NCI-H226 (cell line): ENCODE results near the gene DNAL4.

Source experiments
- DNase-seq: peaks from one replicate; pipeline ENCODE4 v3.0.0-alpha.2; 2015

The DNAL4 gene

DNA sequence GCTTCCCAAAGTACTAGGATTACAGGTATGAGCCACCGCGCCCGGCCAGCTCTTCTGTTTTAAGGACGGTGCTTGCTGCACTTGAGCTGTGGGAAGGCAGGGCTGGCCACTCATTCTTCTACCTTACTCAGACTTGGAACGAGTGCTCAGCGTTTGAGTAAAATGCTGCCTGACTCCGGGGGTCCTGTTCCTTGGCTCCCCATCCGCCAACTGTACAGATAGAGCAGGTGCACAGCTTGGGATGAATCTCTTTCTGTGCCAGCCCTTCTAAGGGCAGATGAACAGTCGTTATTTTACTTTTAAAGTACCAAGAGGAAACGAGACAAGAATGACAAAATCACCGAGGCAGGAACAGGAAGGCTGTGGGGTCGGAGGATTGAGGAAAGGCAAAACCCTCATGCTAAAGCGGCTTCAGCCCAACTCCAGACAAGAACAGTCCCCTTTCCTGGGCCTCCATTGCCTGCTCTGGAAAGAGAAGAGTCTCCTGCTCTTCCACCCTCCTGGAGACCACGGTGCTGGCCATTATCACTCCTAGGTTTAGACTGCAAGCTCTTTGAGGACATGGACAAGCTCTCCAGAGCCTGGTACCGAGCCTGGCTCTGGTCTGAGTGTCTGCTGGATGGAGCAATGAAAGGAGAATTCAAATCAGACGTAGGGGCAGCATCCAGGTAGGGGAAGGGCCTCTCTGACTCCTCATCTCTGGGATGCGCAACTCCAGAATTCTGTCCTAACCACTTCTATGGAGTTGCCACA lies 37.1 kb downstream of the DNAL4 start:
- no peak for DNase-seq

DNA sequence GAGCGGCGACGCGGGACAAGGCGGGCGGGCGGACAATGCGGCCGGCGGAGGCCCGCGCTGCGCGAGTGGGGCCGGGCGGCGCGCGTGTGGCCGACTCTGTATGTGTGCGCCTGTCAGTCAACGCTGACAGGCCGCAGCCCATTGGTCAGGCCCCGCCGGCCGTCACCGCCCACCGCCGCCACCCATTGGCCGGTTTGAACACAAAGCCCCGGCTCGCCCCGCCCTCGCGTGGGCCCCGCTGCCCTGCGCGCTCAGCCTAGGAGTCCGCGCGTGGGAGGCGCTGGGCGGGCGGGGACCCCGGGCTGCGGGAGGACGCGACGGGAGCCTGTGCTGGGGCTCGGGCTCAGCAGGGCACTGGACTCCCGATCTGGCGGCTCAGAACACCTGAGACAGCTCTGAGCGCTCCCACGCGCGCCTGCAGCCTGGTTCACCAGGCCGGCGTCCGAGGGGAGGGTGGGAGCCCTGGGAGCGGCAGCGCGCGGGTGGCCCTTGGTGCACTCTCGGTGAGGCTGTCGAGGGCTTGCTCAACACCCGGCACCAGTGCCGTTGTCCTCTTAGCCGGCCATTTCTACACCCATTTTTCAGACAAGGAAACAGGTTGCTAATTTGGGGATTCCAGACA lies 37.9 kb downstream of the DNAL4 start, which contains the start of gene SUN2:
TSS of gene SUN2 (minus strand) at position 88 of the 622 bp plus-strand sequence. CDS start 3,370 bp downstream, outside the sequence.
- peak; percentile 60 for DNase-seq

DNA sequence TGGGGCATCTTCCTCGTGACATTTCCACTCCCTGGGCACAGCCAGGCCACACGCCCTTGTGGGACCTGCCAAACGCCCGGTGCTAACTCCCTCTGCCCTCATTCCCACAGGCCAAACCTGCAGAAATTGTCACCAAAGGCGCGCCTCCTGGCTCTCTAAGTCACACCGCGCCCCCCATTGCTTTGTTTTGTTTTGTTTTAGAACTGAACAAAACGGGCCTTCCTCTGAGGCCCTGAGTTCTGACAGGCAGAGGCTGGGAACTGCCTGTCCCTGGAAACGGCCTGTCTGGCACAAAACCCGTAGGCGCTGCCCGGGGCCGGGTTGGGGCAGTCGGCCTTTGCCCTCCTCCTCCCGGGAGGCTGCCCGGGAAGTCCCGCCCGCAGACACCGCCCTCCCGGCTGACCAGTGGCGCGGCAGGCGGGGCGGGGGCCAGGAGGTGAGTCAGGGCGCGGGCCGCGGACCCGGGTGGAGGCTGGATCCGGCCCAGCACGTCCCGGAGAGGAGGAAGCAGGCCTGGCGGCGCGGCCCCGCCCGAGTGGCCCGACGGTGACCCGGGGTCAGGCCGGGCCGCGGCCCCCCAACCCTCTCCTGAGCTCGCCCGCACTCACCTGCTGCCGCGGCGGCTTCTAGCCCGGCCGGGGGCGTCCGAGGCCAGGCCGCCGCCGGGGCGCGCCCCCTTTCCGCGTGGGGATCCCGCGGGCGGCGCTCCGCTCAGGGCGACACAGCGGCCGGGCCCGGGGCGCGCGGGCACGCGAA lies 38.6 kb downstream of the DNAL4 start:
- peak; percentile 65 for DNase-seq

DNA sequence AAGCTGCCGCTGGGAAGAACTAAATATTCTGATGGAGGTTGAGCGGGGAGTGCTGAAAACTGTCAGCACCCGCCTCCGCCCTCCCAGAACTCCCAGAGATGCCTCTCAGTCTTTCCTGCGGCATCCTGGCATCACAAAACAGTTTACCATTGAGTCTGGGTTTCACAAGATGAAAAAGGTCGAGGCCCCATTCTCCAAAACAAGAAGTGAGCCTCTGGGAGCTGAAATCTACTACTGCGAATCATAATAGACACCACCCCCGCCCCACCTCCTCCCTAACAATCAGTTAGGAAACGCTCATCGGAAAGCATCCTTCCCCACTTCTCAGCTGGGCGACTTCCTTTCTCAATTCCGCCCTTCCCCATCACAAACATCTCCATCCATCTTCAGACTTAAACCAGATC lies 39.2 kb downstream of the DNAL4 start:
- no peak for DNase-seq

DNA sequence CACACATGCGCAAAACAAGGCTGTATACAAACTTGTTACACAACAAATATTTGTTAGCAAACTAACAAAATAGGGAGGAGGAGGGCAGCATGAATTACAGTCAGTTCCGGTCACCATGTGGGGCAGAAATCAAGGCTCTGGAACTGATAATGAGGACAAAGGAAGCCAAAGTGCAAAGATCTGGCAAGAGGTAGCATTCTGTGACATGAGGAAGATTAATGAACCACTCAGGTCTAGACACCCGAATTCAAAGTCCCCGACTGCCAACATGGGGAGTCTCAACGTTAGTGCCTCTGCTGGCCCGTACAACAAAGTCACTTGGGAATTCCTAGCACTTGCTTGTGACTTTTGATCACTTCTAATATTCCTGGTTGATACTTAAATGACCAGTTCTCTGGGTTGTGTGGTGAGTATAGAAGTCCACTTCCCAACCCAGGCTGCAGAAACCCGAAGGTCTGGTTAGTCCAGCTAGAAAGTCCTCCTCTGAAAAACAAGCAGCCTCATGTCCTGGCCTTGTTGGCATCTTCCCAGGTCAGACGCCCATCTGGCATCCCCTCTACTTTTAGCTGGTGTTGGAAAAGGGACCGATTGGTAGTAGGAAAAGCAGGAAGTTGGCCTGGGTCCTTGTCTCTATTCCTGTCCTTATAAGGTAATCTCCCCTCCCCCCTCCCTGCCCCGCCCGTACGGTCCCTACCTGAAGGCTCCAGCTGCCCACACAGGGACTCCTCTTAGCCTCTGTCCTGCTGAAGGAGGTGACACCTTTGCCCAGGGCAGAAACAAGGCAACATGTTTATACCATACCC lies 39.8 kb downstream of the DNAL4 start:
- no peak for DNase-seq

DNA sequence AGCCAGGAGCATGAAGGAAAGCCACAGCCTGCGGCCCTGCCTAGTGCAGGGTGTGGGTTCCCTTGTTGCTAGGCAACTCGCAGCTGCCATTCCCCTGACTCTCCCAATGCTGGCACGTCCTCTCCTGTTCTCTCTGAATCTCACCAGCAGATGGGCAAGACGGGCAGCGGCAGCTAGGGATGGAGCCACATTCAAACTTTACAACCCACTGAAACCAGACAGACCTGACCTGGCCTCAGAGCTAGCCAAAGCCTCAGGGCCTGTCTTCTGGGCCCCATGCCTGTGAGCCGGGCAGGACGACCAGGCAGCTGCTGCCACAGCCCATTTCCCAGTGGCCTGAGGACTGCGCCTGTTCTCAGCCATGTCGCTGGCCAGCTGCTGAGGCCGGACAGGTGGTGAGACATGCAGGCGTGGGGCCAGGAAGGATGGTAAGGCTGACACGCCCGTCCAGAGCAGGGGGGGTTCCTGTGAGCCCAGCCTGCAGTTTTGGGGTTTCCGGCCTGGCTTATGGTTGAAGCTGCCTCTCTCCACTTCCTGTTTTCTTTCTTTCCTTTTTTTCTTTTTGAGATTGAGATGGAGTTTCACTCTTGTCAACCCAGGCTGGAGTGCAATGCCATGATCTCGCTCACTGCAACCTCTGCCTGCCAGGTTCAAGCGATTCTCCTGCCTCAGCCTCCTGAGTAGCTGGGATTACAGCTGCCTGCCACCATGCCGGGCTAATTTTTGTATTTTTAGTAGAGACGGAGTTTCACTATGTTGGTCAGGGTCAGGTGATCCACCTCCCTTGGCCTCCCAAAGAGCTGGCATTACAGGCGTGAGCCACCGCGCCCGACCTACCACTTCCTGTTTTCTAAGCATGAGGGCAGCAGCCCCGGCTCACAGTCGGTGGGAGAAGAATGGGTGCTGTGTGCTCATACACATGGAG lies 42.3 kb downstream of the DNAL4 start:
- no peak for DNase-seq

DNA sequence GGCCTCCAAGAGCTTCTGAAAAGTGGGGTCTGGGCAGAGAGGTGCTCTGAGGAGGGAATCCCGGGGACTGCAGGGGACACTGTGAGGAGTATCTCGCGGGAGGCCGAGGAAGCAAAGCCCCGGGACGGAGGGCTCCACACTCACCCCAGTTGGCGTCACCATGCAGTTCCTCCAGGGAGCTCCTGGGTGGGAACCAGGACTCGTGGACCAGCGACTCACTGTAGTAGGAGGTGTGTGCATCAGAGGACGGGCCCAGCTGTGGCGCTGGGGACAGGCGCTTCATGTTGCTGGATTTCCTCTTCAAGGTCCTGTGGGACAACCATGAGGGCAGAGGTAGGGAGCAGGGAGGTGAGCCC lies 42.9 kb downstream of the DNAL4 start:
- no peak for DNase-seq

DNA sequence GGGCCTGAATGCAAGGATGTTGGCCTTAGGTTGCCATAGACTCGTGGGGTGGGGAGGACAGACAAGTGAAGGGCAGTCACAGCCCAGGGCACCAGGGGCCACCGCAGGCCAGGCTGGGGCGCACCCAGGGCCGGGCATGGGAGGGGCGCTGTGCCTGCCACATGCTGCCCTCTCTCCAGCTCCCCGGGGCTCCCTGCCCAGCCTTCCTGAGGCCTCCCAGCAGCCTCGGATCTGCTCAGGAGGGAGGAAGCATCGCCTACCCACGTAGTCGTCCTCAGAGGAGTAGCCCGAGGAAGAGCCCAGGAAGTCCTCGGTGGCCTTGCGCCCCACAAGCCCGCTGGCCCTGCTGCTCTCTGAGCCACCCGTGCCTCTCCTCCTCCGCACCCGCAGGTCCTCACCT lies 43.3 kb downstream of the DNAL4 start:
- no peak for DNase-seq

DNA sequence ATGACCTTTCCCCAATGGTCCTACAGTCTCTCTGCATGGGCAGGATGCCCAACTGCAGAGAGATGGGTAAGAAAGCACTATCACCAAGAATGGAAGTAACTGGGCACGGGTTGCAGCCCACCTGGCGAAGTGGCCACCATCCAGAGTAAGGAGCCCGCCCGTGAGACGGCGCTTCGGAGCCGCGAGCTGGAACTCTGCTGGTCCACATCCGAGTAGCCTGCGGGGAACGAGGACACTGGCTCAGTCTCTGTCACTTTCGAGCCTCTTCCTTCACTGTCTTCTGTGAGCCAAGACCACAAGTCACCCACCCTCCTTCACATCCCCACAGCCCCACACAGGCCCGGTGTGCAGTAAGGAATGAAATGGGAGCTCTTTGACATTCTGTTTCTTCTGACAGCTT lies 43.8 kb downstream of the DNAL4 start:
- DNase-seq = no peak

DNA sequence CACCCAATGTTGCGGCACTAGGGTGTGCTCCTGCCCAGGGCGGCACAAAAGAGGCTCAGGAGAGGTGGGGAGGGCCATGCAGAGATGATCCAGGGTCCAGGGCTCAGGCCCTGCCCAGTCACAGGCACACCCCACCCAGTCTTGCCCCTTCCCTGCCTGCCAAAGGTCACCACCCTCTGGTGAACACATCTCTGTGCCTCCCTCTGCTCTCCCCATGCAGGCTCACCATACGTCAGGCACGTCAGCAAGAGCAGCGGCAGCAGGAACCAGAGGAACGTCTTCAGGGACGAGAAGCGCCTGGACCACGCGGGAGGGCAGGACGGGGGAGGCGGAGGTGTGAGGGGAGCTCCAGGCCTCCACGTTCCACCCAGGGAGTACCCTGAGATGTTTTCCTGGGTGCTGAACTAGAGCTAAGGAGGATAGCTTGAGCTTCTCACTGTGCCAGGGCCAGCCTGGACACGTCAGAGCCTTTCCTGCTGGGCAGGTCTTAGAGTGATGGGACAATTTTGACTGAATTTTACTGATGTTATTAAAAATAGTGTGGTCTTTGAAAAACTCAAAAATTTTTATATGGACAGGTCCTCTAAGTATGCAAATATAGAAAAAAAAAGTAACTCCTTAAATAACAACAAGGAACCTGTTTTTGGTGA lies 45.3 kb downstream of the DNAL4 start:
- DNase-seq = no peak

DNA sequence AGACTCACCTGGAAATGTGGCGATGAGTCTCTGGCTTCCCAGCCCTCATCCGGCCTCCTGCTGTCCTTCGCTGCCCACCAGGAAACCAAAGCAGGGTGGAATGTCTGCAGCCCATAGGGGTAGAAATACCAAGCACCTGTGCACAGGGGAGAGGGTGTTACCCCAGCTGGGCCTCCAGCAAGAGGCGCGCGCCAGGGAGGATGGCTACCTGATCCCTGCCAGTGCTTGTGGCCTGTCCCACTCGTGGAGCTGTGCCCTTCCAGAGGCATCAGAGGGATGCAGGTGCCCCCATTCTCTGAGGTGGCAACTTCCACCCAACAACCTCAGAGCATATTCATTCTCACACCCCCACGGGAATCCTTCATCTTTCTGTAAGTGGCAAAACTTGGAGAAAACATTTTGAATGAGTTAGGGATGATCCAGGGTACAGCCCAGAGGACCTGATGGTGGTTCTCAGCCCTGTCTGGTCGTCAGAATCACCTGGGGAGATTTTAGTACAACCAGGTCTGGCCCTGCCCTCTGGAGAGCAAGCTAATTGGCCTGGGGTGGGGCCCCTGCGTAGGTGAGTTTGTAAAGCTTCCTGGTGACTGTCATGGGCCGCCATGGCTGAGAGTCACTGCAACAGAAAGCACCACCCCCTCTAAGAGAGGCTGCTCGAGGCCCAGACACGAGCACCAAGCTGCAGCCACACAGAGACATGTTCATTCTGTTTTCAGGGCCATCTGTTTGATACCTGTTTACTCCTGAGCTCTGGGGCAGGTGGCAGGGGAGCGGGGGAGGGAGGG lies 48.1 kb downstream of the DNAL4 start:
- DNase-seq = no peak

DNA sequence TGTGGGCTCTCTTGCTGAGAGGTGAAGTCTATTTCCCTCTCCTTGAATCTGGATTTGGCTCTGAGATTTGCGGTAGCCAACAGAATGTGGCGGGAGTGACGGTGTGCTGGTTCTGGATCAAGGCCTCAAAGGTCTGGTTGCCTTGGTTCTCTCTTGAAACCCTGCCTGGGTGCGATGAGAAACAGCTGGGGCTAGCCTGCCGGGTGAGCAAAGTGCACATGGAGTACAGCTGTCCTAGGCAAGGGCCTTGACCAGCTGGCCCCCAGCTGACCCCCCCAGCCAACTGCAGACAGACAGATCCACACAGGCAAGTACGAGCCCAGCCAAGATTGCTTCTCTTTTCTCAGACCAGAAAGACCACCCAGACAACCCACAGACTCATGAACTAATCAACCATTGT lies 49.0 kb downstream of the DNAL4 start:
- no peak for DNase-seq

DNA sequence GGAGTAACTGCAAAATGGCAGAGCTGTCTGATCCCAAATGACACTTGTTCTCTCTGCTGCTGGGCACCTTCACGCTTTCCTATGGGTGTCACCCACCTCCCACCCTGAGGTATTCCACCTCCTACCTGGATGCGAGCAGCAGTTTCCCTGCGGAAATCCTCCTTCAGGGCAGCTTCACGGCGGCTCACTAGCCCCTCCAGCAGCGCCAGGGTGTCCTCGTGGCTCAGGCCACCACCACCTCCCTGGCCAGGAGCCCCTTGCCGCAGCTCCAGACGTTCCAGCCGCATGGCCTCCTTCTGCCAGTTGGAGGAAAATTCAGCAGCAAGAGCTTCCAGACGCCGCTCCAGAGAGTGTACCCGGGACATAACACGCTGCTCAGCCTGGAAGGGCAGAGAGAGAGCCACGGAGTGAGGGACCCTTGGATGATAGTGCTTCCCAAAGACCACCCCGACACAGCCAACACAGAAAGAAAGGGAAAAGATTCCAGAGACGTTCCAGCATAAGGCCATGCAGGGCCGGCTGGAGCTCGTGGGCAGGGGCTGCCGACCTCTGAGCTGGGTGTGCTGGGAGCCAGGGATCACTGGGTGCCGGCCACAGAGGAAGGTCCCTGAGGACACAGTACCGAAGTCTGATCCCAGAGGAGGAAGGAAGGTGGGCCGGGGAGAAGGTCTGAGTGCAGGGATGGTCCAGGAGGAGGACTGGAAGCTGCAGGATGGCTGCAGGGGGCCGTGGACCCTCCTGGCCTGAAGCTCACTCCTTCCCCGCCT lies 51.6 kb downstream of the DNAL4 start:
- DNase-seq = no peak

DNA sequence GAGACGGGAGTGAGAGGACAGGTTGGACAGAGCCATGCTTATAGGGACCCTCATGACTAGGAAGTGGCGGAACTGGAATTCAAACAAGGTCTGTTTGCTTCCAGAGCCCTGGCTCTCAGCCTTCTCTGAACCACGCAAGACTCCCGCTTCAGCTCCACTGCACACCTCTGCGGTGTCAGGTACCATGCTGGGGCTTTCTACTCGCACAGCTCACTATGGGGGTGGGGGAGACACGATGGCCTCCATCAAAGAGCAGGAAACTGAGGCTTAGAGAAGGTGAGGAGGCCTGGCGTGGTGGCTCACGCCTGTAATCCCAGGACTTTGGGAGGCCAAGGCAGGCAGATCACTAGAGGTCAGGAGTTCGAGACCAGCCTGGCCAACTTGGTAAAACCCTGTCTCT lies 52.4 kb downstream of the DNAL4 start:
- no peak for DNase-seq

DNA sequence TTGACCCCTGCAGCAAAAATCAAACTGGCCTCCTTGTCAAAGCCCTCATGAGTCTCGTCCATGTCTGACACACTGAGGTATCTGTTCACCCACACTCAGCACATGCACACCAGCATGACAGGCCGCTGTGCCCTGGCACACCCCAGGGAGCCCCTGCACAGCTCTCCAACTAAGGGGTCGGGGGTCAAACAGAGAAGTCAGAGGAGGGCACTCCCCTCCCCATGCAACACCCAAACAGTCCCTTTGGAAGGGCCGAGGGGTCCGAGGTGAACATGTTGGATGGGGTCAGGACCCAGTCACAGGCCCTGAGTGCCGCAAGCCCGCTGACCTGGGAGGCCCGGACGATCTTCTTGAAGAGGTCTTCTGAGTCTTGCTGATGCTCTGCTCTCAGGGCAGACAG lies 52.8 kb downstream of the DNAL4 start:
- no peak for DNase-seq

DNA sequence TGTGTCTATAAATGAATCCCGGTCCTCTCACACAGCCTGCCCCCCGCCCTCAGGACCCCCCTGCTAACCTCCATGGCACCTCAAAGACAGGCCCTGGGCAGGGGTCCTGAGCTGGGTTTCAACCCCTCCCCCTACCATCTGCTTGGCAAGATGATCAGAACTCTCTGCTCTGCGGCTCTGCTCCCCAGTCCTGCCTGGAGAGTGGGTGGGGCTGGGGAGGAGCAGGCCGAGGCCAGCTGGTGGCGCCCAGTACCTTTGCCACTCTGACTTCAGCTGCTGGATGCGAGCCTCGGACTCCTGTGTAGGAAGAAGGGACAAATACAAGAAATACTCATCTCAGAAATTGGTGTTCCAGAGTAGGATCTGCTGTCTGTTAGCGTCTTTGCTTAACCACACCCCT lies 53.2 kb downstream of the DNAL4 start:
- no peak for DNase-seq

DNA sequence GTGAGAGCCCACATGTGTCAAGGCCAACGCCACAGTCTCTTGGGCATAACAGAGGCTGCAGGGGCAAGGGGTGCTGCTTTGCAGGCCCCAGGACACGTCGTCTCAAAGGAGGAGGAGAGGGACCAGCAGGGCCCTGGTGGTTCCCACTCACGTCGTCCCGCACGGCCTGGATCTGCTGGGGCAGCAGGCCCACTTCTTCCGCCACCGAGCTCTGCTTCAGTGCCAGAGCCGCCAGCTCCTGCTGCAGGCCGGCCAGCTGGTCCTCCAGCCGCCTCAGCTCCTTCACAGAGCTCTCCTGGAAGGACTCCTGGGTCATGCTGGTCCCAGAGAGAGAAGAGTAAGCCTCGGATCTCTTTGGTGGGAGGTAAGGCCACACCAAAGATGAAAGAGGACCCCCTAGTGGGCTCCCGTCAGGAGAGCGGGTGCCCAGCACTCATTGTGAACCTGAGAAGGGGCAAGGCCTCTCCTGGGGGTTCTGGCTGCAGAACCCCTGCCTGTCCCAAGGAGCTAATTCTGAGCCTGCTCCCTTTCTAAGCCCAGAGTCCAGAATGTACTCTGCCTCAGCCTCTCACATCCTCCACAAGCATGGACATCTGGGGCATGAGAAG lies 53.7 kb downstream of the DNAL4 start:
- no peak for DNase-seq

DNA sequence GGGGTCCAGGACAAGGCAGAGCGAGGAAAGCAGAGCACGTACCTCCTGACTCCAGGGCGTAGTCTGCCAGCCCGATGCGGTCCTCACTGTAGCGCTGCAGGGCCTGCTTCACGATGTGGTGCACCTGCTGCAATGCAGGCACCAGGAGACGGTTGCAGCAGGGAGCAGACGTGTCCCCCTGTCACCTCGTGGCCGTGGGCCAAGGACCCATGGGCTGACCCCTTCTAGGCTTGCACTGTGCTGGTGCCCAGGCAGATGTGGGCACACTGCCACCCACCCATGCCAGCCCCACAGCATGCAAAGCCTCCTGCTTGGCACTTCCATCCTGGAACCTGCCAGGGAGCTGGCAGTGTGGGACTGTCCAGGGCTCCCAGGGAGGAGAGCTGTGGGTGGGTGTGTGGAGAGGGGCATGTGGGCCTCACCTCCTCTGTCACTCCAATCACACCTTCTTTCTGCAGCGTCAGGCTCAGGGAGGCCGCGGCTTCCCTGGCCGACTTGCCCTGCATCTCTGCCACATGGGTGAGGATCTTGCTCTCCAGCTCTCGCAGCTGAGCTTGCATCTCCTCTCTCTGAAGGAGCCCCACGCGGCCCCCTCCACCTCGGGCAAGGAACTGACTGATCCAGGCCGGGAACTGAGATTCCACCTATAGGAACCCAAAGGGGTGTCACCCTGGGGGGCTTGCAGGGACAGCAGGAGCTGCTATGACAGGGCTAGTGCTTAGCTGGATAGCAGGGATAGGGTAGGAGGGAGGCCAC lies 54.5 kb downstream of the DNAL4 start:
- DNase-seq = no peak
